ENCODE data around the gene TMSB4X. TPM values are rescaled to one million over a fixed set of nuclear protein-coding genes. Genes with fewer than 3 reads are reported as not detected.

The TMSB4X gene
- total RNA-seq, 1 donor from 2014 or later: 2,924 TPM

- Mint-ChIP-seq H3K36me3 (ENCODE audit: unreplicated experiment) (no peaks in the 10 kb centered on the region), H3K4me1 (ENCODE audit: unreplicated experiment) (peaks cover 16% of the 10 kb centered on the region), H3K4me3 (ENCODE audit: unreplicated experiment) (no peak overlapping the region), H3K9me3 (ENCODE audit: unreplicated experiment) (no peaks in the 10 kb centered on the region), H3K27ac (ENCODE audit: unreplicated experiment) (no peak overlapping the region), H3K27me3 (ENCODE audit: unreplicated experiment) (no peaks in the 10 kb centered on the region)
- DNase-seq (ENCODE audit: extremely low spot score, unreplicated experiment): no peak
- no peak for TF ChIP-seq CTCF (IDR thresholded peaks at IDR 0.05)
Measured at GRCh38 chrX:12967711-12968465, 7.0 kb upstream of the TMSB4X start.

GRCh38 chrX:12970691-12971202 is 4.2 kb upstream of the TMSB4X start:
- no peak for DNase-seq (ENCODE audit: extremely low spot score, unreplicated experiment)
- H3K36me3 Mint-ChIP-seq (ENCODE audit: unreplicated experiment): peaks cover 5% of the 10 kb centered on the region
- H3K4me3 Mint-ChIP-seq (ENCODE audit: unreplicated experiment): no peak overlapping the region
- peaks cover 26% of the 10 kb centered on the region for H3K4me1 Mint-ChIP-seq (ENCODE audit: unreplicated experiment)
- no peaks in the 10 kb centered on the region for H3K27me3 Mint-ChIP-seq (ENCODE audit: unreplicated experiment)
- H3K9me3 Mint-ChIP-seq (ENCODE audit: unreplicated experiment): no peaks in the 10 kb centered on the region
- peak; percentile 71 for TF ChIP-seq CTCF (IDR thresholded peaks at IDR 0.05)
- peak overlapping the region; percentile 70 for H3K27ac Mint-ChIP-seq (ENCODE audit: unreplicated experiment)

- H3K9me3 Mint-ChIP-seq (ENCODE audit: unreplicated experiment): no peaks in the 10 kb centered on the region
- no peaks in the 10 kb centered on the region for H3K27me3 Mint-ChIP-seq (ENCODE audit: unreplicated experiment)
- peaks cover 25% of the 10 kb centered on the region for H3K4me1 Mint-ChIP-seq (ENCODE audit: unreplicated experiment)
- no peak overlapping the region for H3K4me3 Mint-ChIP-seq (ENCODE audit: unreplicated experiment)
- peak overlapping the region; percentile 70 for H3K27ac Mint-ChIP-seq (ENCODE audit: unreplicated experiment)
- no peak for DNase-seq (ENCODE audit: extremely low spot score, unreplicated experiment)
- H3K36me3 Mint-ChIP-seq (ENCODE audit: unreplicated experiment): peaks cover 10% of the 10 kb centered on the region
- no peak for TF ChIP-seq CTCF (IDR thresholded peaks at IDR 0.05)
Measured at GRCh38 chrX:12971282-12972003, 3.5 kb upstream of the TMSB4X start.

- DNase-seq (ENCODE audit: extremely low spot score, unreplicated experiment): no peak
- H3K27ac Mint-ChIP-seq (ENCODE audit: unreplicated experiment): no peak overlapping the region
- no peak overlapping the region for H3K4me3 Mint-ChIP-seq (ENCODE audit: unreplicated experiment)
- H3K36me3 Mint-ChIP-seq (ENCODE audit: unreplicated experiment): peaks cover 17% of the 10 kb centered on the region
- no peaks in the 10 kb centered on the region for H3K9me3 Mint-ChIP-seq (ENCODE audit: unreplicated experiment)
- TF ChIP-seq CTCF (IDR thresholded peaks at IDR 0.05): no peak
- no peaks in the 10 kb centered on the region for H3K27me3 Mint-ChIP-seq (ENCODE audit: unreplicated experiment)
- H3K4me1 Mint-ChIP-seq (ENCODE audit: unreplicated experiment): peaks cover 27% of the 10 kb centered on the region
Measured at GRCh38 chrX:12972243-12972642, 2.7 kb upstream of the TMSB4X start.

All from osteocyte (in vitro differentiated cells).